GM19099 (cell line): ENCODE measurements around the gene TOE1.

ENCODE experiments used
- POLR2A ChIP-seq: IDR thresholded peaks from 3 replicates; pipeline ENCODE4 v1.6.1; 2011; ENCODE audit warnings: low read depth; ENCODE audit not compliant: insufficient read length; ENCODE audit errors: extremely low read depth

Gene TOE1

GRCh38 chr1:45319761-45320160, 20.2 kb upstream of the TOE1 start:
- TF ChIP-seq POLR2A, result no peak

- TF ChIP-seq POLR2A, result no peak
These were observed 18.5 kb upstream of the TOE1 start for GRCh38 chr1:45321444-45321843.

DNA sequence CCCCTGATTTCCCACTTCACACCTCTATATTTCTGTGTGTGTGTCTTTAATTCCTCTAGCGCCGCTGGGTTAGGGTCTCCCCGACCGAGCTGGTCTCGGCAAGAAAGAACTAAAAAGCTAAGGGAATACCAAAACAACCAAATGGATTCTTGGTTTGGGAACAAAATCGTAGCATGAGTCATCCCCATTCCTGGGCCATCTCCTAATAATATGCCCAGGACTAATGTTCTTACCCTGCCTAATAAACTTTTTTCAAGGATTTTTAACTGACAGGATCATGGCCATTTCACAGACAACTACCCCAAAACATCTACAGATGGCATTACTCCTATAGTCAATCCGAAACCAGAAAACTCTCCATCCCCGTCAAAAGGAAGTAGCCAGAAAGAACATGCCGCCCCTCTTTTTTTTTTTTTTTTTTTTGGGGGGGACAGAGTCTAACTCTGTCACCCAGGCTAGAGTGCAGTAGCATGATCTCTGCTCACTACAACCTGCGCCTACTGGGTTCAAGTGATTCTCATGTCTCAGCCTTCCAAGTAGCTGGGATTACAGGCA, 17.4 kb upstream of the TOE1 start:
- TF ChIP-seq POLR2A, result no peak

DNA sequence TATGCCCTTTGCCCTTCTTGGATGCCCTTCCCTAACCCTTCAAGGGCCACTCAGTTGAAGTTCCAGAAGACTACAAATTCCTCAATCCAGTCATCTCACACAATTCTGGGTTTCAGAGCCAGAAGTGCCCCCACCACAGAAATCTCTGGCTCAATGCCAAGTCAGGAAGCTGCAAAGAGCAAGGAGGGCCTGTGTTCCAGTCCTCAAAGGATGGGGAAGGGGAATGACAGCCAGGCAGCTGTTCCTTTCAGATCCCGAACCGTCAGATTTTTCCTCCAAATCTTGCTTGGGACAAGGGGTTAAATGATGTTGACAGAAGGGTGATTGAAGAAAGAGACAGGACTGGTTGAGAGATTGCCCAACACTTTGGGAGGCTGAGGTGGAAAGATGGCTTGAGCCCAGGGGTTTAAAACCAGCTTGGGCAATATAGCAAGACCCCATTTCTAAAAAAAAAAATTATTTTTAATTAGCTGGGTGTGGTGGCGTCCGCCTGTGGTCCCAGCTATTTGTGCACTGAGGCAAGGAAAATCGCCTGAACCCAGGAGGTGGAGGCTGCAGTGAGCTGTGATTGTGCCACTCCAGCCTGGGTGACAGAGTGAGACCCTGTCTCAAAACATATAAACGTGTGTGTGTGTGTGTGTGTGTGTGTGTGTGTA, 14.0 kb upstream of the TOE1 start:
- TF ChIP-seq POLR2A, result no peak

DNA sequence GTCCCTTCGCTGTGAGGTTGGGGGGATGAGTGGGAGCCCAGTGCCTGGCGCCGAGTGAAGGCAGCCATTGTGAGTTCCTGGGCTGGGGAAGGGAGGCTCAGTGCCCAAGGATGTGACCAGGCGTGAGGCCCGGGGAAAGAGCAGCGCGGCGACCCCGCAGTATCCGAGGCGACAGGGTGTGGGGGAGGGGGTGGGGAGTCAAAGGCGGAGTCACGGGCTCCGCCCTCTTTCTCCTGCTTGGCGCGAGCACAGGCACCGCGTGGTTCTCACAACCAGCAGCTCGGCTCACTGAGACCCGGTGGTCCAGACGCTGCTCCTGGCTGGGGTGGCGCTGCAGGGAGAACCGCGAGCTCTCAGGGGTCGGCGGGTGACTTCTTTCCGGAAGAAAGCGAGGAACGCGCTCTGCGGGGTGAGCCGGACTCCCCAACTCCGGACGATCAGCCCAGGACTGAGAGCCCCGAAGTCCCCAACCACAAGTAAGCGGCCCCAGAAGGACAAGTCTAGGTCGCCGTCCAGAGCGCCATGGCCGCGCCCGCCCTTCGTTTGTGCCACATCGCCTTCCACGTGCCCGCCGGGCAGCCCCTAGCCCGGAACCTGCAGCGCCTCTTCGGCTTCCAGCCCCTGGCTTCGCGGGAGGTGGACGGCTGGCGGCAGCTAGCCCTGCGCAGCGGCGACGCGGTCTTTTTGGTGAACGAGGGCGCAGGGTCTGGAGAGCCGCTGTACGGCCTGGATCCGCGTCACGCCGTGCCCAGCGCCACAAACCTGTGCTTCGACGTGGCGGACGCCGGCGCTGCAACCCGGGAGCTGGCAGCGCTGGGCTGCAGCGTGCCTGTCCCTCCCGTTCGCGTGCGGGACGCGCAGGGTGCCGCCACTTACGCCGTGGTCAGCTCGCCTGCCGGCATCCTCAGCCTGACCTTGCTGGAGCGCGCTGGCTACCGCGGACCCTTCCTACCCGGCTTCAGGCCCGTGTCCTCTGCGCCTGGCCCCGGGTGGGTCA, 13.0 kb upstream of the TOE1 start, which contains the start of gene HPDL:
Gene HPDL, plus strand, starts transcription at position 269 of the 997 bp plus-strand sequence. Its CDS starts 254 bp downstream, at position 523.
- peak; percentile 89 for TF ChIP-seq POLR2A

GRCh38 chr1:45327644-45328515, 12.1 kb upstream of the TOE1 start:
- TF ChIP-seq POLR2A, result no peak

DNA sequence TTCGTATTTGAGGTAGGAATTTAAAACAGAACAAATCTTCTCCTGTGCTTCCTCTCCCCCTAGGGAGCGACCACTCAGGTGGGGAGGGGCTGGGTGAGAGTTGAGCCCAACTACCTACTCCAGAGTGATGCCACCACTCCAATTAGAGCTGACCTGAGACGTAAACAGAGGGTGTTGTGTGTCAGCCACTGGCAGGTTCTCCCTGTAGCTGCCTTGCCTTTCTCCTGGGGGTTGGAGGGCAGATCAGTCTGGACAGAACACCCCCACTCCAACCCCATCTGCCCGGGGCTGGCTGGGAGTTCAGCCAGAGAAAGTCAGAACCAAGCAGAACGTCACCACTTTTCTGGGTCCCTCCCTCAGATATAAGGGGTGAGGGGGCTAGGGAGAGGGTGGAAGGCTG, 11.3 kb upstream of the TOE1 start:
- no peak for TF ChIP-seq POLR2A

DNA sequence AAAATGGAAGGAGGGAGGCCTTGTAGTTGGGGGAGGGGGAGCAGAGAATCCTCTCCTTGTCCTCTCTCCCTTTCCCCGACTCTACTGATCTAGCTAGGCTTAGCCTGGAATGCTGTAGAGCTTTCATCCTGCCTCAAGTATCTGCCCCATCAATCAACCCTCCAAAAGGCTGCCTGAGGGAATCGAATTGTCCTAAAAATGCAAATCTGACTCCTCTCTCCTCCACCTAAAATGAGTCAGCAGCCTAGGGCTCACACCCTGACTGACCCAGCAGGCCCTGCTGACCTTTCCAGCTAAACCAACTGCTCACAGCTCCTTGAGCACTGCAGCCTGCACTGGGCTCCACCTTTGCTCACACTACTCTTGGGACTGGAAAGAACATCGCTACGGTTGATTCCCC, 10.5 kb upstream of the TOE1 start:
- TF ChIP-seq POLR2A, result no peak

GRCh38 chr1:45331436-45332345, 8.3 kb upstream of the TOE1 start:
- TF ChIP-seq POLR2A, result no peak

- TF ChIP-seq POLR2A, result no peak
These were observed 7.6 kb upstream of the TOE1 start for GRCh38 chr1:45332346-45332720.

- TF ChIP-seq POLR2A, result no peak
These were observed 5.4 kb upstream of the TOE1 start for GRCh38 chr1:45334308-45335245.

- no peak for TF ChIP-seq POLR2A
These were observed 4.1 kb upstream of the TOE1 start for GRCh38 chr1:45335855-45336324.

DNA sequence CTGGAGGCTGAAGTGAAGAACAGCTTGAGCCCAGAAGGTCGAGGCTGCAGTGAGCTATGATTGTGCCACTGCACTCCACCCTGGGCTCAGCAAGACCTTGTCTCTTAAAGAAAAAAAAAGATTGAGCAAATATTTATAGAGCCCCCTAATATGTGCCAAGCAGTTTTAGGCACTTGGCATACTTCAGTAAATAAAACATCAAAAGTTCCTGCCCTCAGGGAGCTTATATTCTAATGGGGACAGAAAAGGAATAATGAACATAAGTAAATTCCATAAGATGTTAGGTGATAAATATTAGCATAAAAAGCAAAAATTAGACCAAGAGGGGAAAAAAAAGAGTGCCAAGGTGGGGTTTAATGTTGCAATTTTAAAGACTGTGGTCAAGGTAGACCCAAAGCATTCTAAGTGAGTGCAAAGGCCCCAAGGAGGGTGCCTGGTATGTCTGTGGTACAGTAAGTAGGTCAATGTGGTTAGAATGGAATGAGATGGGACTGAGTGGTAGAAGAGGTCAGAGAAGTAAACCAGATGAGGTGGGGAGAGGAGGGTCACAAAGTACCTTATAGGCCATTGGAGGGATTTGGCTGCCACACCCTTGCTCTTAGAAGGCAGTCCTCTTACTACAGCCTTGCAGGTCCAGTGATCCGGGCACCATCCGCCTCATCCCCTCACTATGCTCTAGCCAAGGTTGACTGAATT, 2.2 kb upstream of the TOE1 start:
- TF ChIP-seq POLR2A, result no peak
